H1 (cell line): Measurements from ENCODE around the gene CDIPT. TPM values are rescaled to one million over a fixed set of nuclear protein-coding genes. Genes with fewer than 3 reads are reported as not detected.

Source experiments
- CTCF ChIA-PET: fragments of 300-600 bp; sonication (Branson Sonifier 250); formaldehyde crosslinking; loops from one replicate; lab custom pipeline; 2021; ENCODE audit not compliant: partially characterized antibody; lab: Charles Lee
- POLR2A ChIA-PET: fragments of 300-600 bp; sonication (Branson Sonifier 250); formaldehyde crosslinking; loops from one replicate; lab custom pipeline; 2021; ENCODE audit warnings: inconsistent platforms; ENCODE audit not compliant: partially characterized antibody; lab: Charles Lee
- DNase-seq, 2 experiments: peaks; one replicate each; pipeline versions ENCODE4 v3.0.0 to v3.0.0-alpha.2; 2010 to 2022; ENCODE audit warnings: low spot score in 2 of 2, low read depth in 1 of 2, mixed read lengths in 1 of 2
- FAIRE-seq: peaks from 2 replicates; lab custom pipeline; 2011; peaks lifted over from hg19 to GRCh38; lab: Jason Lieb, UNC
- H2AFZ ChIP-seq: 2 replicates; pipeline ENCODE4 v1.8.1; 2012; ENCODE audit warnings: low read length, inconsistent platforms
- H2AK5ac ChIP-seq: 2 replicates; pipeline ENCODE4 v1.6.1; 2013; ENCODE audit warnings: low read depth, low read length
- H2BK120ac ChIP-seq: replicated peaks from 2 replicates; pipeline ENCODE3; 2013; ENCODE audit warnings: low read depth, low read length, inconsistent platforms
- H2BK12ac ChIP-seq: 2 replicates; pipeline ENCODE4 v1.6.1; 2013; ENCODE audit warnings: low read depth, low read length
- H2BK15ac ChIP-seq: 2 replicates; pipeline ENCODE4 v1.6.1; 2013; ENCODE audit warnings: low read length
- H2BK20ac ChIP-seq: 2 replicates; pipeline ENCODE4 v1.6.1; 2013; ENCODE audit warnings: low read length
- H2BK5ac ChIP-seq: 2 replicates; pipeline ENCODE4 v1.6.1; 2013; ENCODE audit warnings: low read depth, low read length
- H3K14ac ChIP-seq: 2 replicates; pipeline ENCODE4 v1.6.1; 2013; ENCODE audit warnings: inconsistent platforms; ENCODE audit not compliant: insufficient read length
- H3K18ac ChIP-seq: 2 replicates; pipeline ENCODE4 v1.6.1; 2013; ENCODE audit warnings: low read length; ENCODE audit errors: extremely low read depth
- H3K23ac ChIP-seq: 2 replicates; pipeline ENCODE4 v1.6.1; 2013; ENCODE audit warnings: inconsistent platforms; ENCODE audit not compliant: insufficient read length
- H3K23me2 ChIP-seq: 2 replicates; pipeline ENCODE4 v1.6.1; 2013; ENCODE audit warnings: low read depth, low read length
- H3K27ac ChIP-seq: 2 replicates; pipeline ENCODE4 v1.6.1; 2011; ENCODE audit warnings: low read depth, low read length, inconsistent platforms
- H3K27me3 ChIP-seq, 4 experiments: replicated peaks in 1 of 4; 1 replicate in 1 of 4; 2 replicates in 3 of 4; pipeline versions ENCODE4 v1.6.1 to v1.8.1; 2011 to 2013; ENCODE audit warnings: low read length in 3 of 4, mild to moderate bottlenecking in 3 of 4, inconsistent platforms in 2 of 4, mixed read lengths in 2 of 4, moderate library complexity in 1 of 4; ENCODE audit not compliant: control insufficient read depth in 3 of 4, insufficient read depth in 3 of 4; ENCODE audit errors: extremely low read depth in 1 of 4
- H3K36me3 ChIP-seq, 4 experiments: 2 replicates each; pipeline versions ENCODE4 v1.6.1 to v1.8.1; 2011 to 2013; ENCODE audit warnings: mild to moderate bottlenecking in 4 of 4, low read length in 3 of 4, moderate library complexity in 2 of 4, control low read depth in 1 of 4, inconsistent platforms in 1 of 4; ENCODE audit not compliant: insufficient read depth in 4 of 4, control insufficient read depth in 2 of 4
- H3K4ac ChIP-seq: replicated peaks from 2 replicates; pipeline ENCODE3; 2013; ENCODE audit warnings: low read length, low read depth, mixed read lengths, inconsistent platforms; ENCODE audit not compliant: insufficient read length
- H3K4me1 ChIP-seq, 4 experiments: replicated peaks in 1 of 4; 1 replicate in 1 of 4; 2 replicates in 3 of 4; pipeline versions ENCODE4 v1.6.1 to v1.8.1; 2011 to 2013; ENCODE audit warnings: low read length in 3 of 4, inconsistent platforms in 2 of 4, mixed read lengths in 1 of 4; ENCODE audit not compliant: insufficient read depth in 4 of 4, control insufficient read depth in 3 of 4
- H3K4me2 ChIP-seq, 2 experiments: 2 replicates each; pipeline versions ENCODE4 v1.6.1 to v1.8.1; 2011 to 2013; ENCODE audit warnings: low read depth in 2 of 2, low read length in 2 of 2, control low read depth in 1 of 2, inconsistent platforms in 1 of 2, mild to moderate bottlenecking in 1 of 2; ENCODE audit not compliant: insufficient read depth in 1 of 2
- H3K4me3 ChIP-seq, 4 experiments: fragments of 200-600, 300-600 bp in 1 of 4; sonication (generic), shearing (Covaris generic), sonication (Bioruptor Twin) in 1 of 4; 2 replicates each; pipeline versions ENCODE4 v1.5.1 to v1.8.1; 2011 to 2016; ENCODE audit warnings: low read length in 4 of 4, low read depth in 3 of 4, control low read depth in 2 of 4, inconsistent platforms in 2 of 4, mild to moderate bottlenecking in 2 of 4, mixed read lengths in 1 of 4, moderate library complexity in 1 of 4; ENCODE audit not compliant: insufficient read depth in 2 of 4; ENCODE audit errors: extremely low read depth in 1 of 4
- H3K56ac ChIP-seq: replicated peaks from 2 replicates; pipeline ENCODE3; 2013; ENCODE audit warnings: low read depth, mild to moderate bottlenecking, mixed read lengths, low read length, inconsistent platforms; ENCODE audit not compliant: insufficient read length
- H3K79me1 ChIP-seq: 2 replicates; pipeline ENCODE4 v1.6.1; 2013; ENCODE audit warnings: low read depth, low read length, control low read depth
- H3K79me2 ChIP-seq, 2 experiments: 2 replicates each; pipeline versions ENCODE4 v1.6.1 to v1.8.1; 2012 to 2013; ENCODE audit warnings: low read length in 2 of 2, mild to moderate bottlenecking in 2 of 2, inconsistent platforms in 1 of 2; ENCODE audit not compliant: insufficient read depth in 2 of 2, control insufficient read depth in 1 of 2
- H3K9ac ChIP-seq, 4 experiments: replicated peaks in 1 of 4; 1 replicate in 1 of 4; 2 replicates in 3 of 4; pipeline versions ENCODE4 v1.6.1 to v1.8.1; 2011 to 2013; ENCODE audit warnings: low read depth in 3 of 4, low read length in 3 of 4, control low read depth in 2 of 4, mild to moderate bottlenecking in 2 of 4, moderate library complexity in 2 of 4, inconsistent platforms in 1 of 4; ENCODE audit errors: extremely low read depth in 1 of 4
- H3K9me3 ChIP-seq, 2 experiments: 2 replicates each; pipeline versions ENCODE4 v1.6.1 to v1.8.1; 2012 to 2013; ENCODE audit warnings: mild to moderate bottlenecking in 2 of 2, moderate library complexity in 2 of 2, control low read depth in 1 of 2, inconsistent platforms in 1 of 2, low read depth in 1 of 2, low read length in 1 of 2, mixed read lengths in 1 of 2; ENCODE audit not compliant: insufficient read depth in 2 of 2
- H4K20me1 ChIP-seq, 2 experiments: replicated peaks in 1 of 2; 2 replicates each; pipeline versions ENCODE3 to v1.8.1; 2011 to 2013; ENCODE audit warnings: inconsistent platforms in 2 of 2, low read length in 2 of 2, mild to moderate bottlenecking in 1 of 2; ENCODE audit not compliant: insufficient read depth in 2 of 2, control insufficient read depth in 1 of 2
- H4K5ac ChIP-seq: 2 replicates; pipeline ENCODE4 v1.6.1; 2013; ENCODE audit warnings: low read length, low read depth, mixed read lengths, inconsistent platforms; ENCODE audit not compliant: insufficient read length
- H4K8ac ChIP-seq: 2 replicates; pipeline ENCODE4 v1.8.0; 2013; ENCODE audit warnings: mild to moderate bottlenecking, moderate library complexity, low read length, inconsistent platforms; ENCODE audit not compliant: insufficient read depth; ENCODE audit errors: extremely low read depth
- H4K91ac ChIP-seq: replicated peaks from 2 replicates; pipeline ENCODE3; 2013; ENCODE audit warnings: low read length, mixed read lengths, inconsistent platforms; ENCODE audit not compliant: insufficient read length
- KDM4A ChIP-seq: IDR thresholded peaks from one replicate; pipeline ENCODE4 v1.7.1; 2012; ENCODE audit warnings: low read depth, mild to moderate bottlenecking, moderate library complexity, low read length, inconsistent platforms; ENCODE audit not compliant: severe bottlenecking
- PHF8 ChIP-seq: fragments of 200-600 bp; sonication (generic); conservative IDR thresholded peaks from 2 replicates; pipeline ENCODE4 v1.7.1; 2012; ENCODE audit warnings: low read depth, mild to moderate bottlenecking, inconsistent platforms, low read length, moderate library complexity
- POLR2A ChIP-seq, 2 experiments: IDR thresholded peaks; 1 replicate in 1 of 2; 2 replicates in 1 of 2; pipeline ENCODE4 v1.6.1; 2011; ENCODE audit warnings: low read depth in 2 of 2, low read length in 2 of 2, mild to moderate bottlenecking in 2 of 2; ENCODE audit errors: control extremely low read depth in 1 of 2
- SIX5 ChIP-seq: IDR thresholded peaks from 2 replicates; pipeline ENCODE4 v1.6.1; 2011; ENCODE audit warnings: mild to moderate bottlenecking, low read depth, low read length
- TAF7 ChIP-seq: optimal IDR thresholded peaks from 2 replicates; pipeline ENCODE3; 2011; ENCODE audit warnings: low read depth, mild to moderate bottlenecking, inconsistent platforms, low read length, moderate library complexity, borderline replicate concordance
- ZNF274 ChIP-seq: IDR thresholded peaks from 2 replicates; pipeline ENCODE4 v1.7.0; 2012; ENCODE audit warnings: low read length, borderline replicate concordance; ENCODE audit errors: extremely low read depth
- WGBS, 2 experiments: shearing (Covaris generic) in 1 of 2; methylation state at CpG; one replicate each; pipeline versions ENCODE4 v1.1.6 to v1.1.7; 2013 to 2015; ENCODE audit warnings: low lambda C conversion rate in 2 of 2, mixed read lengths in 2 of 2, inconsistent platforms in 1 of 2, low coverage in 1 of 2, missing lambda C conversion rate in 1 of 2; ENCODE audit not compliant: insufficient replicate concordance in 2 of 2, insufficient coverage in 1 of 2, insufficient read length in 1 of 2; ENCODE audit errors: extremely low coverage in 1 of 2, missing lambda C conversion rate in 1 of 2; 5-methylcytosine and 5-hydroxymethylcytosine counted together
- polyA plus RNA-seq, 7 experiments: library from polyadenylated mRNA; depleted of rRNA in 3 of 7; stranded (reverse) in 5 of 7; unstranded in 2 of 7; fragments of >200 nt in 5 of 7; fragments of 200-250 nt in 2 of 7; gene quantifications; 1 replicate in 5 of 7; 2 replicates in 1 of 7; 4 replicates in 1 of 7; pipeline versions ENCODE4 v1.2.1 to v1.2.3, GENCODE V29; 2011 to 2013; ENCODE audit warnings: missing spikeins in 2 of 7, mixed read lengths in 2 of 7
- total RNA-seq: library from RNA; stranded (reverse); fragmentation: NEBNext Ultra II Directional; extraction: Animal tissue kit (Norgen Biotek cat#: 25700); gene quantifications from 2 replicates; pipeline ENCODE4 v1.2.1, GENCODE V29; 2021

Gene CDIPT
- total and polyA plus RNA-seq, 2 of the 8 experiments (the other 6 are each of a cell fraction or from before 2014, with no cell fraction given): 69.2 to 140 TPM

DNA sequence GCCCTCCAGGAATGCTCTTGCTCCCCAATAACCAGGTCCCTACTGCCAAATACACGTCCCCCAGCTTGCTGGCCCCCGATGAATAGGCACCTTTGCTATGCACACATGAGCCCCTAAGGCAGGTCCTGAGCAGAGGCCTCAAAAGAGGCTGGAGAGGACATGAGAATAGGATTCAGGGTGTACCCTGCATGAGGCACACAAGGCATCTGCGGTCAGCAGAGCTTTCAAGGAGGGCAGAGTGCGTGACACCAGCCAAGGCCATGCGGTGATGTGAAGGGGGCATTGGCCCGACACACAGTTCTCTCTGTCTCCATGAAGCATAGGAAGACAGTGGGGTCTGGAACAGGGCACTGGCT is 29.4 kb upstream of the CDIPT start:
- Histone ChIP-seq H3K14ac (no peak overlapping the region), H3K9ac (no peak overlapping the region), H3K4ac (no peak overlapping the region), H2BK5ac (no peak overlapping the region), H3K18ac (no peak overlapping the region), H4K8ac (no peak overlapping the region), H3K23ac (no peak overlapping the region), H2AK5ac (no peak overlapping the region), H4K5ac (no peak overlapping the region), H3K4me1 (peaks cover 0 to 4% (median 0%) of the 10 kb centered on the region in 4 experiments; a peak in 1 of 7 replicates), H3K4me2 (no peak overlapping the region), H3K79me2 (no peaks in the 10 kb centered on the region), H3K27ac (no peak overlapping the region), H2BK15ac (no peak overlapping the region), H3K4me3 (no peak overlapping the region), H3K56ac (no peak overlapping the region), H2BK120ac (no peak overlapping the region), H3K36me3 (no peaks in the 10 kb centered on the region; a peak in 2 of 8 replicates), H3K79me1 (peaks cover 4% of the 10 kb centered on the region; the same call in 1 of the 2 replicates), H3K9me3 (no peaks in the 10 kb centered on the region), H2BK12ac (no peak overlapping the region), H2AFZ (no peak overlapping the region), H4K20me1 (peaks cover 0 to 3% of the 10 kb centered on the region in 2 experiments), H4K91ac (no peak overlapping the region), H2BK20ac (no peak overlapping the region), H3K27me3 (no peaks in the 10 kb centered on the region), H3K23me2 (no peaks in the 10 kb centered on the region)
- FAIRE-seq (no peak), DNase-seq (no peak)
- ChIA-PET CTCF (no interaction called here), POLR2A (interaction anchor here (0.6 to 1.1 kb wide), 3 partner anchors 9 to 56 kb away, joined by 3 to 5 read pairs (median 4); partner anchors contain the start of gene CDIPT)
- 96% methylated on average over 6 of the region's 6 CpGs; no CpG with 5 or more reads in 1 of the 2 experiments for WGBS, 2 experiments
- TF ChIP-seq ZNF274 (no peak), SIX5 (no peak), PHF8 (no peak), TAF7 (no peak), POLR2A (IDR thresholded peaks at IDR 0.05; ENCODE audit: control extremely low read depth in 1 of 2, low read depth in 2 of 2, low read length in 2 of 2) (no peak), KDM4A (no peak)
